Adipocyte (in vitro differentiated cells): Measurements from ENCODE around the gene DIO2.

Source experiments
- DNase-seq: peaks from one replicate; pipeline ENCODE4 v3.0.0-alpha.2; 2015; ENCODE audit warnings: low read depth
- H3K27me3 ChIP-seq: replicated peaks from 2 replicates; pipeline ENCODE4 v1.7.0; 2013; ENCODE audit warnings: mild to moderate bottlenecking, low read length, moderate library complexity; ENCODE audit not compliant: control insufficient read depth, insufficient read depth
- H3K36me3 ChIP-seq: 2 replicates; pipeline ENCODE4 v1.7.0; 2013; ENCODE audit warnings: low read length, mild to moderate bottlenecking, moderate library complexity; ENCODE audit not compliant: control insufficient read depth, insufficient read depth, severe bottlenecking
- H3K4me1 ChIP-seq: 2 replicates; pipeline ENCODE4 v1.7.0; 2013; ENCODE audit warnings: mild to moderate bottlenecking, low read length, moderate library complexity; ENCODE audit not compliant: control insufficient read depth, insufficient read depth
- H3K4me3 ChIP-seq: 2 replicates; pipeline ENCODE4 v1.7.0; 2013; ENCODE audit warnings: mild to moderate bottlenecking, low read length, moderate library complexity
- H3K9ac ChIP-seq: 2 replicates; pipeline ENCODE4 v1.7.0; 2013; ENCODE audit warnings: mild to moderate bottlenecking, low read length, moderate library complexity
- H3K9me3 ChIP-seq: 2 replicates; pipeline ENCODE4 v1.7.0; 2013; ENCODE audit warnings: mild to moderate bottlenecking, low read length, moderate library complexity; ENCODE audit not compliant: control insufficient read depth

Gene DIO2

GRCh38 chr14:80213602-80214001 is 2.3 kb upstream of the DIO2 start:
- DNase-seq: peak; percentile 81
- H3K27me3 ChIP-seq: no peaks in the 10 kb centered on the region
- no peak overlapping the region for H3K4me3 ChIP-seq
- no peaks in the 10 kb centered on the region for H3K36me3 ChIP-seq
- no peak overlapping the region for H3K9ac ChIP-seq
- peaks cover 46% of the 10 kb centered on the region for H3K4me1 ChIP-seq
- H3K9me3 ChIP-seq: no peaks in the 10 kb centered on the region

DNA sequence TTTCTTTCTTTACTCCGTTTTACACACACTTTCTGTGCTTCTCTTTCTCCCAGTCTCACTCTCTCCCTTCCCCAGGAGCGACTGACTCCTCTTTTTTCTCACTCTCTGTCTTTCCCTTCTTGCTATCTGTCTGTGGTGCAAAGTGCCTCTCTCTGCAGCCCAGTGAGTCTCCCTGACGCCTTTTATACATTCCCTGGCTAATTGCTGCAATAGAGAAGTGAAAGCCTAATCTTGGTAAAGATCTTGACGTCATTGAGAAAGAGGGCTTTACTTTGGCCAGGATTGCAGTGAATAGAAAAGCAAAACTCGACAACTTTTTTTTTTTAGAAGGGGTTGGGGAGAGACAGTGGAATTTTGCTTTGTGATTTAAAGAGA is 706 bp upstream of the DIO2 start:
- Histone ChIP-seq H3K9ac (peak overlapping the region; percentile 74), H3K27me3 (no peaks in the 10 kb centered on the region), H3K9me3 (no peaks in the 10 kb centered on the region), H3K4me1 (peaks cover 51% of the 10 kb centered on the region), H3K4me3 (peak overlapping the region; percentile 79), H3K36me3 (no peaks in the 10 kb centered on the region)
- peak; percentile 83 for DNase-seq

DNA sequence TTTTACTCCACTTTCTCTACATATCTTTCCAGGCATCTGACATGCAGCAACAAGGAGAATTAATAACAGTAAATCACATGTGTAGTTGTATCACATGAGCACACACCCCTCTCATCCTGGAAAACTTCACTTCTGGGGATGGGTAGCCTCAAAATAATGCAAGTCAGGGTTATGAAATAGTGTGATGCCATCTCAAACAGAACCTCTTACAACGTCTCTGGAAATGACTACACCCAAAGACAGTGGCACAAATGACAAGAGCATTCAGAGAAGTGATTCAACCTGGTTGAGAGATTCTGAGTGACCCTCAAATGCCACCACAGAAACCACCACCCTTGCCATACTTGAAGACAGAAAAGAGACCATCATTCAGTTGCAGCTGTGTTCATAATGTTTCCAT is 2.8 kb downstream of the DIO2 start:
- H3K27me3 ChIP-seq: no peaks in the 10 kb centered on the region
- no peaks in the 10 kb centered on the region for H3K9me3 ChIP-seq
- DNase-seq: peak; percentile 51
- no peak overlapping the region for H3K9ac ChIP-seq
- no peak overlapping the region for H3K4me3 ChIP-seq
- no peaks in the 10 kb centered on the region for H3K36me3 ChIP-seq
- H3K4me1 ChIP-seq: peaks cover 23% of the 10 kb centered on the region

GRCh38 chr14:80206351-80207080 is 4.8 kb downstream of the DIO2 start:
- no peaks in the 10 kb centered on the region for H3K9me3 ChIP-seq
- H3K4me1 ChIP-seq: peaks cover 15% of the 10 kb centered on the region
- no peak overlapping the region for H3K9ac ChIP-seq

GRCh38 chr14:80202888-80203562 is 8.3 kb downstream of the DIO2 start:
- H3K27me3 ChIP-seq: no peaks in the 10 kb centered on the region
- H3K36me3 ChIP-seq: no peaks in the 10 kb centered on the region
- peaks cover 4% of the 10 kb centered on the region for H3K4me1 ChIP-seq
- H3K4me3 ChIP-seq: no peak overlapping the region
- DNase-seq: no peak
- H3K9ac ChIP-seq: no peak overlapping the region
- H3K9me3 ChIP-seq: no peaks in the 10 kb centered on the region

More at GRCh38 chr14:80206351-80207080, 4.8 kb downstream of the DIO2 start:
- no peak overlapping the region for H3K4me3 ChIP-seq
- no peaks in the 10 kb centered on the region for H3K36me3 ChIP-seq
- no peaks in the 10 kb centered on the region for H3K27me3 ChIP-seq
- DNase-seq: no peak

- Histone ChIP-seq H3K4me1 (no peaks in the 10 kb centered on the region), H3K4me3 (no peak overlapping the region), H3K36me3 (no peaks in the 10 kb centered on the region), H3K9me3 (no peaks in the 10 kb centered on the region), H3K9ac (no peak overlapping the region), H3K27me3 (no peaks in the 10 kb centered on the region)
- no peak for DNase-seq
These were observed 11.2 kb downstream of the DIO2 start for GRCh38 chr14:80200093-80200492.

DNA sequence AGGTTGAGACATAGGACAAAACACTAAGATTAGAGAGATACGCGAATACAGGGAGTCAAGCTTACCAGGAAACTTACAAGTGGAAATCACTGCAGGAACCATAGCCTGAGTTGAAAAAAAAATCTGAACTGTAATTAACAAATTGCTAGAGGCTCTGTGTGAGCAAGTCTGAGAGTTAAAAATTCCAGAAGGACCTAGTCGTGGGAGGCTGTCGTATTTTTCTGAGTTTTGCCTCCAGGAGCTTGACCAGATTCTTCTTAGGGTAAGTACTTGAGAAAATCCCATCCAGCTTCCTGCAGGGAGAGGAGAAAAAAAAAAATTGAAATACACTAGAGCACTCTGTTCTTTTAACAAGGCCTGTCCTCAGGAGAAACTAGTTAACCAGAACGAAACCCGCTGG is 22.7 kb downstream of the DIO2 start:
- Histone ChIP-seq H3K27me3 (no peaks in the 10 kb centered on the region), H3K9me3 (no peaks in the 10 kb centered on the region), H3K9ac (no peak overlapping the region), H3K36me3 (no peaks in the 10 kb centered on the region), H3K4me1 (no peaks in the 10 kb centered on the region), H3K4me3 (no peak overlapping the region)
- DNase-seq: no peak

DNA sequence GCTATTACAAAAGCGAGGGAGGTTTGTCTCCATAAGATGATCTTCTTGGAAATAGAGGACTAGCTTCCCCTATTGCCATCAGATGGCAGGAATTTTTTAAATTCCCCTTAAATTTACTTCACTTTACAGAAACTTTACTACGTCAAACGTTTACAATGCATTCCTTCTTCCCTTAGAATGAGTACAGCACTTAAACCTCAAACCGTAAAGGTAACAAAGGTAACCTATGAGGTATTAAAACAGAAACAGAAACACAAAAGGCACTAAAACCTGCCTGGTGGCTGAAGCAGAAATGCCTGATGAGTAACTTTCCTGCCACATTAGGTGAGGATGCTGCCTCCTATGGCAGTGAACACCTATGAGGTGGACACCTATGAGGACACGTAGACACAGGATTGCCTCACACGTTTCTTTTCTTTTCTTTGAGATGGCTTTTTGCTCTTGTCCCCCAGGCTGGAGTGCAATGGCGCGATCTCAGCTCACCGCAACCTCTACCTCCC is 25.0 kb downstream of the DIO2 start:
- no peak overlapping the region for H3K9ac ChIP-seq
- no peak overlapping the region for H3K4me3 ChIP-seq
- H3K4me1 ChIP-seq: no peaks in the 10 kb centered on the region
- H3K36me3 ChIP-seq: no peaks in the 10 kb centered on the region
- H3K27me3 ChIP-seq: no peaks in the 10 kb centered on the region
- no peaks in the 10 kb centered on the region for H3K9me3 ChIP-seq
- no peak for DNase-seq

DNA sequence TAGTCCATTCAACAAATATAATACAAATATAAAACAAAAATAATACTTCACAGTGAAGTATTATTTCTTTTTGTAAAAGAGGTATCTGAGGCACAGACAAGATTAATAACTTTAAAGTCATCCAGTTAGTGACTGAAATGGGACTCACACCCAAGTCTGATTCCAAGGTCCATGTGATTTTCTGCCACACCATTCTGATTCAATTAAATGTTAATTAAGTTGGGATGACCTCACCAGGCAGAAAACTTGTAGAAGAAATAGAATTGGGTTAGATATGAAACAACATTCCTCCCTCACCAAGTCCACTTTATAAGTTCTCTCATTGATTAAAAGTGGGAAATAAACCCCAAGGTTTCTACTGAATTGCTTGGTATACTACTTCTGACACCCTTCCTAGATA is 34.4 kb downstream of the DIO2 start:
- Histone ChIP-seq H3K36me3 (no peaks in the 10 kb centered on the region), H3K9ac (no peak overlapping the region), H3K4me3 (no peak overlapping the region), H3K4me1 (no peaks in the 10 kb centered on the region), H3K27me3 (no peaks in the 10 kb centered on the region), H3K9me3 (no peaks in the 10 kb centered on the region)
- no peak for DNase-seq

GRCh38 chr14:80172375-80173051 is 38.8 kb downstream of the DIO2 start:
- H3K36me3 ChIP-seq: no peaks in the 10 kb centered on the region
- H3K4me3 ChIP-seq: no peak overlapping the region
- no peak overlapping the region for H3K9ac ChIP-seq
- H3K9me3 ChIP-seq: no peaks in the 10 kb centered on the region
- DNase-seq: no peak
- no peaks in the 10 kb centered on the region for H3K27me3 ChIP-seq
- H3K4me1 ChIP-seq: peaks cover 8% of the 10 kb centered on the region

GRCh38 chr14:80167793-80168448 is 43.4 kb downstream of the DIO2 start:
- no peaks in the 10 kb centered on the region for H3K27me3 ChIP-seq
- DNase-seq: no peak
- no peak overlapping the region for H3K4me3 ChIP-seq
- no peaks in the 10 kb centered on the region for H3K9me3 ChIP-seq
- H3K9ac ChIP-seq: no peak overlapping the region
- peaks cover 10% of the 10 kb centered on the region for H3K4me1 ChIP-seq
- H3K36me3 ChIP-seq: no peaks in the 10 kb centered on the region
